Measurements from ENCODE around the gene P2RY1. TPM values are rescaled to one million over a fixed set of nuclear protein-coding genes. Genes with fewer than 3 reads are reported as not detected.
"Not testable (repeated sequence)": the region's sequence is repeated elsewhere in the genome, so short reads cannot be mapped to it uniquely, and the experiment has no call there.

P2RY1 gene
- total RNA-seq, 3 donors from 2014 or later, result 0.98 to 10.9 (median 1.2) TPM

GRCh38 chr3:152865668-152866245 is 30.8 kb downstream of the P2RY1 start:
- H3K27ac ChIP-seq, result no peak overlapping the region
- intact Hi-C loops (cut with DNase I; ENCODE audit: low total_unique reads), result no loop called here

GRCh38 chr3:152870027-152870426 is 35.1 kb downstream of the P2RY1 start:
- Histone ChIP-seq H3K27ac (no peak overlapping the region), H3K4me3 (no peak overlapping the region), H3K9me3 (no peaks in the 10 kb centered on the region), H3K36me3 (no peaks in the 10 kb centered on the region), H3K4me1 (no peaks in the 10 kb centered on the region), H3K27me3 (no peaks in the 10 kb centered on the region)
- TF ChIP-seq POLR2A (IDR thresholded peaks at IDR 0.05) (no peak), POLR2AphosphoS5 (IDR thresholded peaks at IDR 0.05) (no peak), CTCF (IDR thresholded peaks at IDR 0.05) (no peak)
- intact Hi-C loops (cut with DNase I; ENCODE audit: low total_unique reads), result no loop called here
- no peak for DNase-seq (ENCODE audit: low spot score in 2 of 2)

More at GRCh38 chr3:152865668-152866245, 30.8 kb downstream of the P2RY1 start:
- no peak for TF ChIP-seq CTCF (IDR thresholded peaks at IDR 0.05)
- no peak for TF ChIP-seq POLR2AphosphoS5 (IDR thresholded peaks at IDR 0.05)
- no peak for TF ChIP-seq POLR2A (IDR thresholded peaks at IDR 0.05)
- DNase-seq (ENCODE audit: low spot score in 2 of 2), result no peak
- Histone ChIP-seq H3K9me3 (no peaks in the 10 kb centered on the region), H3K27me3 (no peaks in the 10 kb centered on the region), H3K4me3 (no peak overlapping the region), H3K36me3 (no peaks in the 10 kb centered on the region), H3K4me1 (no peaks in the 10 kb centered on the region)

DNA sequence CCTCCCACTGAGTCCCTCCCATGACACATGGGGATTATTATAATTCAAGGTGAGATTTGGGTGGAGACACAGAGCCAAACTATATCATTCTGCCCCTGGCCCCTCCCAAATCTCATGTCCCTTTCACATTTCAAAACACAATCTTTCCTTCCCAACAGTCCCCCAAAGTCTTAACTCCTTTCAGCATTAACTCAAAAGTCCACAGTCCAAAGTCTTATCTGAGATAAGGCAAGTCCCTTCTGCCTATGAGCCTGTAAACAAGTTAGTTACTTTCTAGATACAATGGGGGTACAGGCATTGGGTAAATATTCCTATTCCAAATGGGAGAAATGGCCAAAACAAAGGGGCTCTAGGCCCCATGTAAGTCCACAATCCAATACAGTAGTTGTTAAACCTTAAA is 38.4 kb downstream of the P2RY1 start:
- H3K4me3 ChIP-seq; H3K27me3 ChIP-seq; H3K27ac ChIP-seq; H3K36me3 ChIP-seq; H3K4me1 ChIP-seq; H3K9me3 ChIP-seq; intact Hi-C loops (cut with DNase I; ENCODE audit: low total_unique reads); DNase-seq (ENCODE audit: low spot score in 2 of 2): not testable (repeated sequence)

- H3K27ac ChIP-seq, result no peak overlapping the region
- H3K27me3 ChIP-seq, result no peaks in the 10 kb centered on the region
- no peak overlapping the region for H3K4me3 ChIP-seq
- intact Hi-C loops (cut with DNase I; ENCODE audit: low total_unique reads), result no loop called here
- H3K9me3 ChIP-seq, result no peaks in the 10 kb centered on the region
- TF ChIP-seq CTCF (IDR thresholded peaks at IDR 0.05) (no peak), POLR2A (IDR thresholded peaks at IDR 0.05) (no peak), POLR2AphosphoS5 (IDR thresholded peaks at IDR 0.05) (no peak)
- H3K4me1 ChIP-seq, result no peaks in the 10 kb centered on the region
- no peak for DNase-seq (ENCODE audit: low spot score in 2 of 2)
- no peaks in the 10 kb centered on the region for H3K36me3 ChIP-seq
Measured at GRCh38 chr3:152874896-152875749, 40.2 kb downstream of the P2RY1 start.

- H3K4me3 ChIP-seq, result no peak overlapping the region
- H3K27ac ChIP-seq, result no peak overlapping the region
- H3K4me1 ChIP-seq, result no peaks in the 10 kb centered on the region
- no peaks in the 10 kb centered on the region for H3K9me3 ChIP-seq
- no peaks in the 10 kb centered on the region for H3K27me3 ChIP-seq
- DNase-seq (ENCODE audit: low spot score in 2 of 2), result no peak
- intact Hi-C loops (cut with DNase I; ENCODE audit: low total_unique reads), result no loop called here
- no peak for TF ChIP-seq POLR2A (IDR thresholded peaks at IDR 0.05)
- TF ChIP-seq CTCF (IDR thresholded peaks at IDR 0.05), result no peak
- no peak for TF ChIP-seq POLR2AphosphoS5 (IDR thresholded peaks at IDR 0.05)
- no peaks in the 10 kb centered on the region for H3K36me3 ChIP-seq
Measured at GRCh38 chr3:152879130-152879789, 44.3 kb downstream of the P2RY1 start.

All from breast epithelium (tissue), 4 donors.